ENCODE measurements around the gene ZNF416. TPM values are rescaled to one million over a fixed set of nuclear protein-coding genes. Genes with fewer than 3 reads are reported as not detected.

The ZNF416 gene
- polyA plus RNA-seq (2011; rRNA removed) (4.7 and 4.8 TPM in 2 replicates), polyA plus RNA-seq (2017; fragmentation: RNase III; extraction: RNeasy Plus Mini Kit Qiagen cat#74134 plus additional on column Dnase treatment) (2.8 to 3.5 TPM (median 2.9 TPM) in 3 replicates), polyA minus RNA-seq (2011; rRNA and poly(A)+ RNA removed) (8.9 TPM in 2 replicates)
- polyA plus RNA-seq (2012; cell fraction: cytosol; rRNA removed): 1.1 and 1.6 TPM in 2 replicates
- polyA plus RNA-seq (2012; cell fraction: nucleus; rRNA removed): 0.88 and 1.1 TPM in 2 replicates

GRCh38 chr19:57578487-57579205 lies at the start of gene ZNF416:
TSS of gene ZNF416 (minus strand) at chr19:57578911. CDS start at chr19:57578704, 207 bp downstream.
- ChIA-PET CTCF (interaction anchor here (1.2 kb wide), 1 partner anchor 22 kb away, joined by 3 read pairs; no protein-coding TSS in a partner anchor), POLR2A (interaction anchor here (0.6 to 1.0 kb wide), 5 partner anchors 35 to 424 kb away, joined by 3 to 5 read pairs (median 4); partner anchors contain the start of genes ZNF134, ZNF548, ZNF552 and ZNF606)
- Histone ChIP-seq H3K4me1 (no peaks in the 10 kb centered on the region), H3K4me2 (peak within 1 kb of the TSS; percentile 80), H3K4me3 (peak within 1 kb of the TSS; percentile 84), H3K9me3 (peaks cover 94% of the 10 kb centered on the region), H3K27ac (peak within 1 kb of the TSS; percentile 70 to 87)
- 1% methylated on average over 32 of the region's 62 CpGs for WGBS (ENCODE audit: missing lambda C conversion rate)
- peak; percentile 99 to 100 for ATAC-seq
- FAIRE-seq: peak; percentile 97
- peak; percentile 99 to 100 for DNase-seq (ENCODE audit: low read depth in 1 of 2, low spot score in 1 of 2)
- TF ChIP-seq RARB (CRISPR knock-in tag; IDR thresholded peaks at IDR 0.05) (no peak), FOSL2 (IDR thresholded peaks at IDR 0.05) (no peak), FOSL2 (CRISPR knock-in tag; IDR thresholded peaks at IDR 0.05) (no peak), REST (IDR thresholded peaks at IDR 0.05) (peak; percentile 64), NR3C1 (IDR thresholded peaks at IDR 0.05) (no peak), PHF8 (IDR thresholded peaks at IDR 0.05; ENCODE audit: borderline replicate concordance, low read depth) (peak; percentile 77), RAD21 (conservative IDR thresholded peaks at IDR 0.05 in 1 of 2, IDR thresholded peaks at IDR 0.05 in 1 of 2) (peak; percentile 28 to 38; a peak in 1 of 5 replicates), HOXB5 (CRISPR knock-in tag; IDR thresholded peaks at IDR 0.05) (no peak), TP53 (CRISPR knock-in tag; IDR thresholded peaks at IDR 0.05) (no peak), CTCF (IDR thresholded peaks at IDR 0.05) (no peak), GATA3 (IDR thresholded peaks at IDR 0.05; ENCODE audit: borderline replicate concordance) (peak; percentile 43; the same call in 1 of the 2 replicates), POLR2AphosphoS2 (conservative IDR thresholded peaks at IDR 0.05; ENCODE audit: low read length) (no peak), FOSB (CRISPR knock-in tag; IDR thresholded peaks at IDR 0.05) (no peak), MAX (IDR thresholded peaks at IDR 0.05) (peak; percentile 76), JUNB (IDR thresholded peaks at IDR 0.05) (no peak), KDM1A (IDR thresholded peaks at IDR 0.05; ENCODE audit: low read depth) (no peak), CBX2 (IDR thresholded peaks at IDR 0.05; ENCODE audit: borderline replicate concordance, low read depth) (no peak), SREBF2 (IDR thresholded peaks at IDR 0.05) (no peak), POLR2A (IDR thresholded peaks at IDR 0.05; ENCODE audit: low read length) (peak; percentile 35; the same call in 1 of the 2 replicates), MAZ (IDR thresholded peaks at IDR 0.05; ENCODE audit: borderline replicate concordance, low read depth, low read length) (no peak), EHMT2 (IDR thresholded peaks at IDR 0.05; ENCODE audit: low read depth) (no peak), PBX3 (IDR thresholded peaks at IDR 0.05) (0 out of 2 replicates have a peak, but pooled peaks have one; percentile 10), HMGXB4 (CRISPR knock-in tag; IDR thresholded peaks at IDR 0.05; ENCODE audit: borderline replicate concordance) (no peak), CEBPB (IDR thresholded peaks at IDR 0.05) (no peak), CHD2 (IDR thresholded peaks at IDR 0.05; ENCODE audit: low read length, partially characterized antibody) (peak; percentile 64), ELK1 (IDR thresholded peaks at IDR 0.05; ENCODE audit: low read depth, low read length) (no peak), HOXA7 (CRISPR knock-in tag; IDR thresholded peaks at IDR 0.05) (no peak), FOXS1 (CRISPR knock-in tag; IDR thresholded peaks at IDR 0.05) (no peak), EHF (CRISPR knock-in tag; IDR thresholded peaks at IDR 0.05) (0 out of 2 replicates have a peak, but pooled peaks have one; percentile 14), BHLHE40 (IDR thresholded peaks at IDR 0.05; ENCODE audit: low read depth, low read length) (no peak)

Data from A549 (cell line).